Mucosa of descending colon (tissue), 3 donors: ENCODE data around the gene CORIN. TPM values are rescaled to one million over a fixed set of nuclear protein-coding genes. Genes with fewer than 3 reads are reported as not detected.
A peak's percentile ranks its signal among the peaks of the same experiment; 100 is the strongest.

ENCODE experiments used
- ATAC-seq: fragments of 200-7000 bp; cut with Tn5 transposase; one replicate; pipeline ENCODE4 v1.9.1; 2020; ENCODE audit warnings: mild to moderate bottlenecking, moderate library complexity
- DNase-seq, 3 donors: peaks; one replicate each; pipeline ENCODE4 v3.0.0-alpha.2; 2020
- H3K36me3 ChIP-seq: fragments of 200-600 bp; one replicate; pipeline ENCODE4 v1.8.0; 2021; ENCODE audit warnings: low read depth, mild to moderate bottlenecking
- H3K4me1 ChIP-seq: fragments of 200-600 bp; one replicate; pipeline ENCODE4 v1.8.0; 2021; ENCODE audit warnings: low read depth, mild to moderate bottlenecking
- H3K4me3 ChIP-seq: fragments of 200-600 bp; one replicate; pipeline ENCODE4 v1.8.0; 2021; ENCODE audit warnings: mild to moderate bottlenecking
- H3K9me3 ChIP-seq: fragments of 200-600 bp; one replicate; pipeline ENCODE4 v1.8.0; 2021; ENCODE audit warnings: mild to moderate bottlenecking
- CTCF ChIP-seq: fragments of 200-600 bp; IDR thresholded peaks from one replicate; pipeline ENCODE4 v1.8.0; 2022; ENCODE audit warnings: antibody characterized with exemption, mild to moderate bottlenecking
- intact Hi-C, 2 donors: fragments of 100-400 bp; cut with DNase I in 1 of 2; cut with micrococcal nuclease in 1 of 2; formaldehyde crosslinking; loops; one replicate each; pipeline versions ENCODE4 v1.11.0 to v1.11.1; 2022; cut with DNase I, micrococcal nuclease
- total RNA-seq, 3 donors: library from RNA; stranded (reverse); fragmentation: NEBNext Ultra II Directional in 2 of 3; extraction: Animal tissue kit (Norgen Biotek cat#: 25700) in 2 of 3; gene quantifications; one replicate each; pipeline versions ENCODE4 v1.2.1 to v1.2.4, GENCODE V29; 2021 to 2023
- donor health status: DM: no; HTN: no; CAD: no; lungs with moderate emphysema.
- donor health status: DM: no; HTN: no; CAD: no.
- donor health status: DM: no; HTN: yes; CAD: no.

Gene CORIN
- total RNA-seq, 3 donors from 2014 or later = 0.41 to 0.52 (median 0.47) TPM

GRCh38 chr4:47719576-47719975 is 118.3 kb downstream of the CORIN start:
- no peaks in the 10 kb centered on the region for H3K36me3 ChIP-seq
- intact Hi-C loops = no loop called here
- no peak for ATAC-seq

GRCh38 chr4:47718696-47719095 is 119.2 kb downstream of the CORIN start:
- Histone ChIP-seq H3K9me3 (no peaks in the 10 kb centered on the region), H3K36me3 (no peaks in the 10 kb centered on the region), H3K4me3 (no peak overlapping the region), H3K4me1 (no peaks in the 10 kb centered on the region)
- DNase-seq (no peak), ATAC-seq (no peak)
- TF ChIP-seq CTCF = no peak
- intact Hi-C loops = no loop called here

More at GRCh38 chr4:47719576-47719975, 118.3 kb downstream of the CORIN start:
- H3K4me3 ChIP-seq = no peak overlapping the region
- no peak for TF ChIP-seq CTCF
- no peaks in the 10 kb centered on the region for H3K4me1 ChIP-seq
- H3K9me3 ChIP-seq = no peaks in the 10 kb centered on the region
- no peak for DNase-seq

DNA sequence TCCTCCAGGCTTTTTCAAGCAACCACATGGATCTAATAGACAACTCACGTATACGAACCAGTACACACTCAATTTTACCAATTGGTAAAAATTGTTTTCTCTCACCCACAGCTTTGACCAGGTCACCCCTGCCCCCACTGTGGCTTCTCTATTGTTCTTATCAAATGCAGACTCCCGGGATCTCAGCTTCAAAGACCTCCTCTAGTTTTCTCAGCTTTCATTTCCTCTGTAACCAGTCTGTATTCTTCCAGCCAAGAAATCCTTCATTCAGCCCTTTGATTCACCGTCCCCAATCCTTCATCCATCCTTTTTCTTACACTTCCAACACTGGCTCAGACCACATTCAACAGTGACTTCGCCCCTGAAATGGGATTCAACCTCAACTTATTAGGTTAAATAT is 120.7 kb downstream of the CORIN start:
- no peak overlapping the region for H3K4me3 ChIP-seq
- no peaks in the 10 kb centered on the region for H3K9me3 ChIP-seq
- ATAC-seq = no peak
- DNase-seq = no peak
- H3K4me1 ChIP-seq = no peaks in the 10 kb centered on the region
- TF ChIP-seq CTCF = no peak
- intact Hi-C loops = no loop called here
- H3K36me3 ChIP-seq = no peaks in the 10 kb centered on the region

GRCh38 chr4:47715716-47716416 is 122.0 kb downstream of the CORIN start:
- TF ChIP-seq CTCF = no peak
- Histone ChIP-seq H3K36me3 (no peaks in the 10 kb centered on the region), H3K4me1 (no peaks in the 10 kb centered on the region), H3K4me3 (no peak overlapping the region), H3K9me3 (no peaks in the 10 kb centered on the region)
- intact Hi-C loops = no loop called here
- ATAC-seq = peak; percentile 47
- no peak for DNase-seq

- intact Hi-C loops = no loop called here
- no peak for ATAC-seq
Observed at GRCh38 chr4:47714269-47714668, 123.6 kb downstream of the CORIN start.

More at GRCh38 chr4:47714269-47714668, 123.6 kb downstream of the CORIN start:
- no peak for TF ChIP-seq CTCF
- Histone ChIP-seq H3K36me3 (no peaks in the 10 kb centered on the region), H3K9me3 (no peaks in the 10 kb centered on the region), H3K4me3 (no peak overlapping the region), H3K4me1 (no peaks in the 10 kb centered on the region)
- no peak for DNase-seq
